ENCODE data around the gene CHST14. TPM values are rescaled to one million over a fixed set of nuclear protein-coding genes. Genes with fewer than 3 reads are reported as not detected.

The CHST14 gene
- total and polyA plus RNA-seq, 10 donors = 7.1 to 18.5 (median 13.3) TPM

GRCh38 chr15:40464595-40465185, 6.1 kb upstream of the CHST14 start:
- no peaks in the 10 kb centered on the region for H3K9me3 ChIP-seq
- H3K4me1 ChIP-seq = no peaks in the 10 kb centered on the region
- no peak overlapping the region for H3K4me3 ChIP-seq
- TF ChIP-seq CTCF (IDR thresholded peaks at IDR 0.05 in 8 of 11, conservative IDR thresholded peaks at IDR 0.05 in 3 of 11) (no peak), POLR2AphosphoS5 (IDR thresholded peaks at IDR 0.05) (no peak), POLR2A (IDR thresholded peaks at IDR 0.05) (no peak)
- WGBS, 5 donors = 86 to 95% (median 94%) methylated on average over 3 of the region's 3 CpGs
- peaks cover 0 to 80% (median 59%) of the 10 kb centered on the region in 6 donors for H3K36me3 ChIP-seq
- peak; percentile 1 for DNase-seq
- H3K27ac ChIP-seq = no peak overlapping the region
- H3K27me3 ChIP-seq (replicated peaks in 1 of 7) = no peaks in the 10 kb centered on the region
- intact Hi-C loops (cut with DNase I; ENCODE audit: low total_unique reads) = no loop called here

GRCh38 chr15:40465939-40466338, 4.8 kb upstream of the CHST14 start:
- H3K27ac ChIP-seq = peak overlapping the region in 1 of 8 donors; percentile 21

GRCh38 chr15:40466426-40467260, 4.1 kb upstream of the CHST14 start:
- Histone ChIP-seq H3K4me1 (peaks cover 0 to 13% (median 10%) of the 10 kb centered on the region in 6 donors), H3K36me3 (peaks cover 0 to 61% (median 48%) of the 10 kb centered on the region in 6 donors), H3K4me3 (no peak overlapping the region), H3K9me3 (no peaks in the 10 kb centered on the region), H3K27ac (peak overlapping the region in 2 of 8 donors; percentile 10 to 21), H3K27me3 (replicated peaks in 1 of 7) (no peaks in the 10 kb centered on the region)
- no peak for TF ChIP-seq POLR2A (IDR thresholded peaks at IDR 0.05)
- 67 to 82% (median 77%) methylated on average over 7 of the region's 7 CpGs for WGBS, 5 donors
- peak; percentile 52 for DNase-seq
- intact Hi-C loops (cut with DNase I; ENCODE audit: low total_unique reads) = no loop called here

More at GRCh38 chr15:40465939-40466338, 4.8 kb upstream of the CHST14 start:
- 88 to 97% (median 96%) methylated on average over 5 to 10 of the region's 10 CpGs for WGBS, 5 donors
- H3K4me1 ChIP-seq = peaks cover 0 to 9% (median 8%) of the 10 kb centered on the region in 6 donors
- DNase-seq = peak; percentile 33
- intact Hi-C loops (cut with DNase I; ENCODE audit: low total_unique reads) = no loop called here
- TF ChIP-seq CTCF (IDR thresholded peaks at IDR 0.05 in 8 of 11, conservative IDR thresholded peaks at IDR 0.05 in 3 of 11) (no peak), POLR2A (IDR thresholded peaks at IDR 0.05) (no peak), POLR2AphosphoS5 (IDR thresholded peaks at IDR 0.05) (no peak)
- no peak overlapping the region for H3K4me3 ChIP-seq
- peaks cover 0 to 68% (median 49%) of the 10 kb centered on the region in 6 donors for H3K36me3 ChIP-seq
- no peaks in the 10 kb centered on the region for H3K9me3 ChIP-seq
- H3K27me3 ChIP-seq (replicated peaks in 1 of 7) = no peaks in the 10 kb centered on the region

- peak; percentile 51 for DNase-seq
- no peak for TF ChIP-seq POLR2AphosphoS5 (IDR thresholded peaks at IDR 0.05)
- TF ChIP-seq CTCF (IDR thresholded peaks at IDR 0.05 in 8 of 11, conservative IDR thresholded peaks at IDR 0.05 in 3 of 11) = no peak
- no peak for TF ChIP-seq POLR2A (IDR thresholded peaks at IDR 0.05)
- Histone ChIP-seq H3K36me3 (peaks cover 0 to 55% (median 43%) of the 10 kb centered on the region in 6 donors), H3K27me3 (replicated peaks in 1 of 7) (no peaks in the 10 kb centered on the region), H3K4me1 (peaks cover 5 to 19% (median 16%) of the 10 kb centered on the region in 6 donors), H3K27ac (peak overlapping the region in 1 of 8 donors; percentile 10), H3K9me3 (no peaks in the 10 kb centered on the region), H3K4me3 (no peak overlapping the region)
- intact Hi-C loops (cut with DNase I; ENCODE audit: low total_unique reads) = no loop called here
These were observed 3.5 kb upstream of the CHST14 start for GRCh38 chr15:40467261-40467615.
